Measurements from ENCODE around the gene PPM1M. TPM values are rescaled to one million over a fixed set of nuclear protein-coding genes. Genes with fewer than 3 reads are reported as not detected.
A peak's percentile ranks its signal among the peaks of the same experiment; 100 is the strongest.

Gene PPM1M
- total and polyA plus RNA-seq, 12 donors, result 5.2 to 17.6 (median 7.9) TPM

DNA sequence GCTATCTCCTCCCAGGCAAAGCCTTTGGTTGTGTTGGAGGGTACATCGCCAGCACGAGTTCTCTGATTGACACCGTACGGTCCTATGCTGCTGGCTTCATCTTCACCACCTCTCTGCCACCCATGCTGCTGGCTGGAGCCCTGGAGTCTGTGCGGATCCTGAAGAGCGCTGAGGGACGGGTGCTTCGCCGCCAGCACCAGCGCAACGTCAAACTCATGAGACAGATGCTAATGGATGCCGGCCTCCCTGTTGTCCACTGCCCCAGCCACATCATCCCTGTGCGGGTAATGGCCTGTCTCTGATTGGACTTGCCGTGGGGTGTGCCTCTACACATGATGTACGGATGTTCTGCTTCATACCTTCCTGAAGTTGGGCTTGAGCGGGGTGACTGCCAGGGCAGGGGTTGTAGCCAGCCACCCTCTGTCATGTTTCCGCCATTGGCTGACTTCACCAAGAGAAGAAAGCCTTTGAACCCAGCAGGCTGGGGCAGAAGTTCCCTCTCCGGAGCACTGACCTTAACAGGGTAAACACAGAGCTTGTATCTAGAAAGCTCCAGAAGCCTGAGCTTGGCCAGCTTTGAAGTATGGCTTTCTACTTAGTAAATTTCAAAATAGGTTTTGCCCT is 34.2 kb upstream of the PPM1M start:
- WGBS, 2 donors, result 95% methylated on average over 18 of the region's 18 CpGs
- Histone ChIP-seq H3K27me3 (no peaks in the 10 kb centered on the region), H3K4me1 (peaks cover 2 to 20% (median 11%) of the 10 kb centered on the region in 9 donors), H3K9me3 (no peaks in the 10 kb centered on the region), H3K4me3 (no peak overlapping the region), H3K27ac (peak overlapping the region in 1 of 10 donors; percentile 17), H3K36me3 (peaks cover 5 to 100% (median 84%) of the 10 kb centered on the region in 9 donors)
- DNase-seq (no peak), ATAC-seq (no peak)
- TF ChIP-seq, protein P1, sequence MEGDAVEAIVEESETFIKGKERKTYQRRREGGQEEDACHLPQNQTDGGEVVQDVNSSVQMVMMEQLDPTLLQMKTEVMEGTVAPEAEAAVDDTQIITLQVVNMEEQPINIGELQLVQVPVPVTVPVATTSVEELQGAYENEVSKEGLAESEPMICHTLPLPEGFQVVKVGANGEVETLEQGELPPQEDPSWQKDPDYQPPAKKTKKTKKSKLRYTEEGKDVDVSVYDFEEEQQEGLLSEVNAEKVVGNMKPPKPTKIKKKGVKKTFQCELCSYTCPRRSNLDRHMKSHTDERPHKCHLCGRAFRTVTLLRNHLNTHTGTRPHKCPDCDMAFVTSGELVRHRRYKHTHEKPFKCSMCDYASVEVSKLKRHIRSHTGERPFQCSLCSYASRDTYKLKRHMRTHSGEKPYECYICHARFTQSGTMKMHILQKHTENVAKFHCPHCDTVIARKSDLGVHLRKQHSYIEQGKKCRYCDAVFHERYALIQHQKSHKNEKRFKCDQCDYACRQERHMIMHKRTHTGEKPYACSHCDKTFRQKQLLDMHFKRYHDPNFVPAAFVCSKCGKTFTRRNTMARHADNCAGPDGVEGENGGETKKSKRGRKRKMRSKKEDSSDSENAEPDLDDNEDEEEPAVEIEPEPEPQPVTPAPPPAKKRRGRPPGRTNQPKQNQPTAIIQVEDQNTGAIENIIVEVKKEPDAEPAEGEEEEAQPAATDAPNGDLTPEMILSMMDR (IDR thresholded peaks at IDR 0.05), result no peak
- intact Hi-C loops (cut with DNase I), result loop anchor here in 4 of 10 donors (10.0 kb wide), 2 partner anchors 57 to 207 kb away; partner anchors contain the start of gene POC1A (in 1 of the 4)

DNA sequence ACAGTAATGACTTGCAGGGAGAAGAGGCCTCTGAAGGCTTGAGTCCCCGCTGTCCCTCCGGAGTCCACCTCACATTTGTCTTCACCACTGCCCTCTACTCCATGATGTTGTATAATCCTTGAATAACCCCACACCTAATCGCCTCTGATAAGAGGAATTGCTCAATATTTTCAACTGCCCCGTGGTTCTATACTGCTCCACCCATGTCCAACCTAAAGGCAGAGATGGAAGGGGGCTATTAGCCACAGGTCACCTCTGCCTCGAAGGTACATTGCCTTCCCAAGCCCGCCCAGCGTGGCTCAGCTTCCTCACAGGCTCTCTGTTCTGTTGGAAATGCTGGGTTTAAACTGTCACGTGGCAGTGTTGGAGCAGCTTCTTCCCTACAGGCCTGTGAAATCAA is 32.6 kb upstream of the PPM1M start:
- DNase-seq (no peak), ATAC-seq (no peak)
- TF ChIP-seq, protein P1 (IDR thresholded peaks at IDR 0.05), result no peak
- Histone ChIP-seq H3K9me3 (no peaks in the 10 kb centered on the region), H3K36me3 (peaks cover 5 to 84% (median 68%) of the 10 kb centered on the region in 9 donors), H3K4me1 (peaks cover 9 to 36% (median 25%) of the 10 kb centered on the region in 9 donors), H3K4me3 (no peak overlapping the region), H3K27me3 (no peaks in the 10 kb centered on the region), H3K27ac (no peak overlapping the region)
- 76 to 93% methylated on average over 8 of the region's 8 CpGs for WGBS, 2 donors
- intact Hi-C loops (cut with DNase I), result loop anchor here in 4 of 10 donors (10.0 kb wide), 2 partner anchors 58 to 208 kb away; partner anchors contain the start of gene POC1A (in 1 of the 4)

DNA sequence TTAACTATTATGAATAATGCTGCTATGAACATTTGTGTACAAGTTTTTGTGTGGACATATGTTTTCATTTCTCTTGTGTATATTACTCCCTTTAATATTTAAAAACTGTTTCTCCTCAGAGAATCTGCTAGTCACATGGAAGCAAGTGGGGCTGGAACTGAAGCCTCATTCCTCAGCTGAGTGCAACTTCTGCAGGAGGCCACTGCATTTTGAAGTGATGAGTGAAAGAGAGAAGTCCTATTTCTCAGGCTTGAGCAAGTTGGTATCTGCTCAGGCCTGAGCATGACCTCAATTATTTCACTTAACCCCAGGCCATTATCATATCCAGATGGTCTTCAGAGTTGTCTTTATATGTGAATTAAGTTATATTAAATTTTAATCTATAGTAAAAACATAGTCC is 31.7 kb upstream of the PPM1M start:
- H3K27ac ChIP-seq, result no peak overlapping the region
- DNase-seq (no peak), ATAC-seq (no peak)
- intact Hi-C loops (cut with DNase I), result loop anchor here in 4 of 10 donors (10.0 kb wide), 2 partner anchors 59 to 209 kb away; partner anchors contain the start of gene POC1A (in 1 of the 4)
- H3K4me1 ChIP-seq, result peaks cover 10 to 45% (median 34%) of the 10 kb centered on the region in 9 donors
- TF ChIP-seq, protein P1 (IDR thresholded peaks at IDR 0.05), result no peak
- no peaks in the 10 kb centered on the region for H3K9me3 ChIP-seq
- no peaks in the 10 kb centered on the region for H3K27me3 ChIP-seq
- no peak overlapping the region for H3K4me3 ChIP-seq
- H3K36me3 ChIP-seq, result peaks cover 0 to 75% (median 59%) of the 10 kb centered on the region in 9 donors

GRCh38 chr3:52215351-52215750 is 30.2 kb upstream of the PPM1M start:
- intact Hi-C loops (cut with DNase I), result loop anchor here in 4 of 10 donors (5.0 to 10.0 kb wide), 4 partner anchors 33 to 211 kb away; partner anchors contain the start of gene POC1A (in 2 of the 4)
- TF ChIP-seq, protein P1 (IDR thresholded peaks at IDR 0.05), result no peak
- H3K27ac ChIP-seq, result peak overlapping the region in 8 of 10 donors; percentile 15 to 92 (median 82)
- ATAC-seq (no peak), DNase-seq (no peak)
- H3K4me1 ChIP-seq, result peaks cover 17 to 54% (median 48%) of the 10 kb centered on the region in 9 donors
- H3K27me3 ChIP-seq, result no peaks in the 10 kb centered on the region
- H3K4me3 ChIP-seq, result no peak overlapping the region
- H3K9me3 ChIP-seq, result no peaks in the 10 kb centered on the region
- WGBS, 2 donors, result 94 to 95% methylated on average over 7 of the region's 7 CpGs
- H3K36me3 ChIP-seq, result peaks cover 0 to 60% (median 44%) of the 10 kb centered on the region in 9 donors
